Smooth muscle cell of the brain vasculature (primary cell): Measurements from ENCODE around the gene NDOR1.

ENCODE experiments used
- DNase-seq: peaks from one replicate; pipeline ENCODE4 v3.0.0-alpha.2; 2012; ENCODE audit warnings: low read depth, low spot score

The NDOR1 gene

GRCh38 chr9:137198902-137199283 is 6.6 kb upstream of the NDOR1 start:
- DNase-seq = no peak

- DNase-seq = no peak
These were observed 5.9 kb upstream of the NDOR1 start for GRCh38 chr9:137199411-137200121.

- peak; percentile 97 for DNase-seq
These were observed 4.9 kb upstream of the NDOR1 start, which contains the start of gene TPRN for GRCh38 chr9:137200311-137201204. Gene TPRN, minus strand, starts transcription at chr9:137200741. Its CDS starts 30 bp downstream, at chr9:137200711.

GRCh38 chr9:137201205-137201868 is 4.2 kb upstream of the NDOR1 start:
- no peak for DNase-seq

GRCh38 chr9:137202966-137203365 is 2.5 kb upstream of the NDOR1 start:
- no peak for DNase-seq

- no peak for DNase-seq
These were observed 772 bp upstream of the NDOR1 start for GRCh38 chr9:137204731-137205125.

- no peak for DNase-seq
These were observed 1.1 kb downstream of the NDOR1 start for GRCh38 chr9:137206602-137207001.

- no peak for DNase-seq
These were observed 6.0 kb downstream of the NDOR1 start for GRCh38 chr9:137211532-137211931.

GRCh38 chr9:137212520-137212919 is 7.0 kb downstream of the NDOR1 start:
- no peak for DNase-seq

- no peak for DNase-seq
These were observed 7.9 kb downstream of the NDOR1 start for GRCh38 chr9:137213160-137214060.

- DNase-seq = no peak
These were observed 9.1 kb downstream of the NDOR1 start for GRCh38 chr9:137214620-137215019.

- DNase-seq = no peak
These were observed 9.9 kb downstream of the NDOR1 start for GRCh38 chr9:137215196-137215986.

- no peak for DNase-seq
These were observed 10.9 kb downstream of the NDOR1 start for GRCh38 chr9:137216188-137216965.

GRCh38 chr9:137217276-137218211 is 12.0 kb downstream of the NDOR1 start:
- DNase-seq = no peak

- DNase-seq = no peak
These were observed 12.8 kb downstream of the NDOR1 start for GRCh38 chr9:137218212-137218753.

GRCh38 chr9:137218754-137219271 is 13.3 kb downstream of the NDOR1 start:
- no peak for DNase-seq

GRCh38 chr9:137219757-137220316 is 14.3 kb downstream of the NDOR1 start:
- DNase-seq = no peak
